Breast epithelium (tissue), 3 donors: ENCODE measurements around the gene CDH2.

Experiments used
- CTCF ChIP-seq, 3 donors: fragments of 450-650 bp; IDR thresholded peaks; one replicate each; pipeline ENCODE4 v1.5.1; 2016 to 2017; ENCODE audit warnings: antibody characterized with exemption in 3 of 3, mild to moderate bottlenecking in 3 of 3, moderate library complexity in 3 of 3
- POLR2AphosphoS5 ChIP-seq, 3 donors: sonication (generic); formaldehyde crosslinking; IDR thresholded peaks; one replicate each; pipeline ENCODE4 v1.6.1; 2017; ENCODE audit warnings: antibody characterized with exemption in 3 of 3

DNA sequence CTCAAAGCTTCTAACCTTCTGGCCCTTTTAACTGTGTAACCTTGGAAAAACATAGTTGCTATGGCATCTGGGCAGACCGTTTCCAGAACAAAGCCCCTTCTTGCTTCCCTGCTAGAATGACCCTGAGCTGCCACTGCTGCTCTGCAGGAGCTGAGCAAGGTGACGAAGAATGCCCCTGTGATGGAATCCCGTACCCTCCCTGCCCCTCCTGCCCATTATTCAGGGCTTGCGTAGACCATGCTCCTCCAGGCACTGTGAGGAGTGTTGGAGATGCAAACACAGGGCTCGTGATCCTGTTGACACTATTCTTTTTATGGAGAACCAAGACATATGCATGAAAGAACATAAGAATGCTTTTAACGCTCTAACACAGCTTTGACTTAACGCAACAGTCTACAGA, 191.1 kb downstream of the CDH2 start:
- TF ChIP-seq CTCF (IDR thresholded peaks at IDR 0.05) = no peak
- no peak for TF ChIP-seq POLR2AphosphoS5 (IDR thresholded peaks at IDR 0.05)
